Globus pallidus (tissue), 1 donor: Measurements from ENCODE around the gene SSU72.
"Not testable (repeated sequence)": the region's sequence is repeated elsewhere in the genome, so short reads cannot be mapped to it uniquely, and the experiment has no call there.

ENCODE experiments used
- DNase-seq: peaks from one replicate; pipeline ENCODE4 v3.0.0-alpha.2; 2015; ENCODE audit warnings: low spot score

Gene SSU72

DNA sequence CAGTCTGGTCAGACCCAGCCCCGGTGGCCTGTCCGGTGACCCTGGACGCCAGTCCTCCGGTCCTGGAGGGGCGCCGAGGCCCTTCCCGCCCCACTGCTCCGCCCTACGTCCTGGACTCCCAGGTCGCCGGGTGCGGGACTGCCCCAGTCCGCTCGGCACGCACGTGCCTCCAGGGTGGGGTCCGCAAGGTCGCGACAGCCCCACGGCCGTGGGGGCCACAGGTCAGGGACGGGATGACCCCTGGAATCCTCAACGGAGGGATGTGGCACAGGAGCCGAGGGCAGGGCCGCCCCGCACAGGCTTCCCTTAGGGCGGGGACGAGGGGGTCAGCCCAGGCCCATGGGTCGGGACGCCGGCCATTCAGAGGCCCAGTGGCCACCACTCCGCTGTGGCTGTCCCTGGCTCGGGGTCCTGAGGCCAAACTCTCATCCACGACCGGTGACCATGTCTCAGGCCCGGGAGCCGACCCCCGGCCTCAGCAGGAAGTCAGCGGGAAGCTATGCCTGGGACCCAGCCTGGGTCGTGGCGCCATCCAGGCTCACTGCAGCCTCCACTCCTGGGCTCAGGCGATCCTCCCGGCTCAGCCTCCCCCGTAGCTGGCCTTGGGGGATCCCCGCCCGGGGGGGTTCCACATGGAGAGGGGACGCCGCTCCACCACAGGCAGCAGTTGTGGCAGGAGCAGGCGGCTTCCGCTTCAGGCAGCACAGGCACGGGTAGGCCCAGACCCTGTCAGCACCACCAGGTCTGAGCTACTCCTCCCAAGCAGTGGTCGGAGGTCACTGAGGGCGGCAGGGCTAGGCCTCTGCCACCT, 33.6 kb downstream of the SSU72 start:
- DNase-seq = no peak

GRCh38 chr1:1540090-1540817, 34.4 kb downstream of the SSU72 start, which contains the start of gene TMEM240:
TSS of gene TMEM240 (minus strand) at chr1:1540624. CDS start at chr1:1540346, 278 bp downstream.
- DNase-seq = peak; percentile 60

GRCh38 chr1:1539310-1540089, 35.2 kb downstream of the SSU72 start:
- DNase-seq = no peak

DNA sequence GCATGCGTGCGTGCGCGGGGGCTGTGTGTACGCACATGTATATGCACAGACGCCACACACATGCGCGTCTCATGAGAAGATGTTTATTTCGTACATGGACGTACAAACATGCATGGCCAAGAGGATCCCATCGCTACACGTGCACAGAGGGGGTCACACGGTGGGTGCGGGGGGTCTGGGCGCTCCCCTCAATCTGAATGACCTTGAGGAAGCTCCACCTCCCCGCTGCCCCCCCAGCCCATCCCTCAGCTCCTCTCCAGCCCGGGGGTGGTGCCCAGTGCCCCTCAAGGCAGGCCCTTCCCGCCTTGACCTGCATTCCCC, 35.7 kb downstream of the SSU72 start:
- no peak for DNase-seq

- no peak for DNase-seq
These were observed 36.3 kb downstream of the SSU72 start for GRCh38 chr1:1538334-1538733.

GRCh38 chr1:1537626-1538250, 36.9 kb downstream of the SSU72 start:
- DNase-seq = no peak

- DNase-seq = no peak
These were observed 37.6 kb downstream of the SSU72 start for GRCh38 chr1:1536938-1537546.

DNA sequence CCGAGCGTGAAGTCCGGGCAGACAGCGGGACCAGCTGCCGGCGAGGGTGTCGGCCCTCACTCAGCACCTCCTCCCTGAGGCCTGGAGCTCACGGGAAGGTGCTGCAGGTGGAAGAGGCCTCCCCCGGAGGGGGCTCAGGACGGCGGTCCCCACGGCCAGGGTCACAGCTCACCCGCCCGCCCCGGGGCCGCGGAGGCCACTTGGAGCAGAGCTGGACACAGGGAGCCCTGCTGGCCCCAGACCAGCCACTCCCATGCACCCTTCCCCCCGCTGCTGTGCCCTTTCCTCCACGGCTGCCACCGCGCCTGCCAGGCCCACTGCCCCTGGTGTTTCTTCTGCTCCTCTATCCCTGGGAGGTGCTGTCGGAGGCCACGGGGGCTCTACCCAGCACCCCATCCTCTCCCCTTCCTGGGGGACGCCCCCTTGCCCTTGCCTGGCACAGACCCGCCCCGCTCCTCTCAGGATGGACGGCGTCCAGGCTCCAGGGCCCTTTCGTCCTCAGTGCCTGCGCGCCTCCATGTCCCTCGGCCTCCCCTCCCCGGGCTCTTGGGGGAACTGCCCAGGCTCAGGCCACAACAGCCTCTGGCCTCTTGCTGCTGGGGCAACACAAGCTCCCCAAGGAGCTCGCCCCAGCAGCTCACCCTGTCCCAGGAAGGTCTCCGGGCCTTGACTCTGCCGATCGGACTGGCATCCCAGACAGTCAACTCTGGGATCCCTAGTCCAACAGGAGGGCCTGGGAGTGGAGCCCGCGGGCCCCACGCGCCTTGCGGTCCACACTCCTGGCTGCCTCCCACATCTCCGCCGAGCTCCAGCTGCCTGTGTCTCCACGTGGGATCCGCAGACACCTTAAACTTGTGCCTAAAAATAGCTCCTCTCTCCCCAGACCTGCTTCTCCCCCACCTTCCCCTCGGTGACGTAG, 38.4 kb downstream of the SSU72 start:
- DNase-seq = no peak

- DNase-seq = no peak
These were observed 39.3 kb downstream of the SSU72 start for GRCh38 chr1:1535201-1536018.

GRCh38 chr1:1534401-1535154, 40.1 kb downstream of the SSU72 start:
- DNase-seq = no peak

DNA sequence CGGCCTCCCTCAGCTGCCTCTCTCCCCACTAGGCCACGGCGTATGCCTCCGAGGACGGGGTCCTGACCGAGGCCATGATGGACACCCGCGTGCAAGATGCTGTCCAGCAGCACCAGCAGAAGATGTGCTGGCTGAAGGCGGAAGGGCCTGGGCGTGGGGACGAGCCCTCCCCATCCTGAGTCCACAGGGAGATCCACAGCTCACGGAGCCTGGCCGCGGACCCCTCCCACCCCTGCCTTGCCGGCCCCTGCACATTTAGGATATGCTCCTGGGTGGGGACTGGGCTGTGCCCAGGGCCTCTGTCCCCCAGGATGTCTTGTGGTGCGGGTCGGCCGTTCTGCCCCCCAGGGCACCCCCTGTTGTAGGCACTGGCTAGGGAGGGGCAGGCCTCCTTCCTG, 40.8 kb downstream of the SSU72 start:
- DNase-seq = not testable (repeated sequence)

- not testable (repeated sequence) for DNase-seq
These were observed 41.3 kb downstream of the SSU72 start for GRCh38 chr1:1533176-1533893.

DNA sequence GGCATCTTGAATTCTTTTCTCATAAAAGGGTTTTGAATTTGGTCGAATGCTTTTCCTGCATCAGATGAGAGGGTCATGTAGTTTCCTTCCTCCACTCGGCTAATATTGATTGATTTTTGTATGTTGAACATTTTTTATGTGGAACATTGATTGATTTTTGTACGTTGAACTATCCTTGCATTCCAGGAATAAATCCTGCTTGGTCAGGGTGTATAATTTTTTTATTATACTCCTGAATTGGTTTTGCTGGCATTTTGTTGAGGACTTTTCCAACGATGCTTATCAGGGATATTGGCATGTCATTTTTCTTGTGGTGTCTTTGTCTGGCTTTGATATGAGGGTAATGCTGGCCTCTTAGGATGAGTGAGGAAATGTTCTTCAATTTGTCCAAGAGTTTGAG, 42.7 kb downstream of the SSU72 start:
- DNase-seq = no peak

- DNase-seq = no peak
These were observed 44.7 kb downstream of the SSU72 start for GRCh38 chr1:1529936-1530335.

GRCh38 chr1:1529321-1529720, 45.3 kb downstream of the SSU72 start:
- DNase-seq = no peak

GRCh38 chr1:1528301-1529267, 46.1 kb downstream of the SSU72 start:
- no peak for DNase-seq
